Left kidney (tissue), 2 donors: ENCODE data around the gene TOLLIP. TPM values are rescaled to one million over a fixed set of nuclear protein-coding genes. Genes with fewer than 3 reads are reported as not detected.
"Not testable (repeated sequence)": the region's sequence is repeated elsewhere in the genome, so short reads cannot be mapped to it uniquely, and the experiment has no call there.

Experiments used
- DNase-seq: peaks from one replicate; pipeline ENCODE4 v3.0.0-alpha.2; 2013
- polyA plus RNA-seq: library from polyadenylated mRNA; unstranded; fragments of 120-200 nt; gene quantifications from one replicate; pipeline ENCODE4 v1.2.1, GENCODE V29; 2013; ENCODE audit not compliant: insufficient read length

Gene TOLLIP
- polyA plus RNA-seq, 1 donor, result 28.7 TPM

DNA sequence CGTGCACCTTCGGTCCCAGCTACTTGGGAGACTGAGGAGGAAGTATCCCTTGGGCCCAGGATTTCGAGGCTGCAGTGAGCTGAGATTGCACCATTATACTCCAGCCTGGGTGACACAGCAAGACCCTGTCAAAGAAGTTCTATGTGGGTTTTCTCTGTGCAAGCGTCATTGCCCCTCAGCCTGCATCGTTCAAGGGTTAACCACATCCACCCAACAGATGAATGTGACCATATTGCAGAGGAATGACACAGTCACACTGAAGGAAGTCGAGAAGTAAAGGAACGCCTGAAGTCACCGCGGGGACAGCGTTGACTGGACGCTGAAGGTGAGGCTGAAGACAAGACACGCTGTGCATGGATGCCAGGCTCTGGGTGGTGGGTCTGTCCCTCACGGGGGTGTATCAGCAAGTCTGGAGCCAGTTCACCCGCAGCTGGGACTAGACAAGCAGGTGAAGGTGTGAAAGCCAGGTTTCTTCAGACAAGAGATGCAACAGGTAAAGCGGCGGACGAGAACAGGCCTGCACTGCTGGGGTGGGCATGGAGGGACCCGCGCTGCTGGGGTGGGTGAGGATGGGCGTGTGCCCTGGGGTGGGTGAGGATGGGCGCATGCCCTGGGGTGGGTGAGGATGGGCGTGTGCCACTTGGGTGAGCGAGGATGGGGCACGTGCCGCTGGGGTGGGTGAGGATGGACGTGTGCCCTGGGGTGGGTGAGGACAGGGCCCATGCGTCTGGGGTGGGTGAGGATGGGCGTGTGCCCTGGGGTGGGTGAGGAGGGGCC is 36.5 kb upstream of the TOLLIP start:
- no peak for DNase-seq

DNA sequence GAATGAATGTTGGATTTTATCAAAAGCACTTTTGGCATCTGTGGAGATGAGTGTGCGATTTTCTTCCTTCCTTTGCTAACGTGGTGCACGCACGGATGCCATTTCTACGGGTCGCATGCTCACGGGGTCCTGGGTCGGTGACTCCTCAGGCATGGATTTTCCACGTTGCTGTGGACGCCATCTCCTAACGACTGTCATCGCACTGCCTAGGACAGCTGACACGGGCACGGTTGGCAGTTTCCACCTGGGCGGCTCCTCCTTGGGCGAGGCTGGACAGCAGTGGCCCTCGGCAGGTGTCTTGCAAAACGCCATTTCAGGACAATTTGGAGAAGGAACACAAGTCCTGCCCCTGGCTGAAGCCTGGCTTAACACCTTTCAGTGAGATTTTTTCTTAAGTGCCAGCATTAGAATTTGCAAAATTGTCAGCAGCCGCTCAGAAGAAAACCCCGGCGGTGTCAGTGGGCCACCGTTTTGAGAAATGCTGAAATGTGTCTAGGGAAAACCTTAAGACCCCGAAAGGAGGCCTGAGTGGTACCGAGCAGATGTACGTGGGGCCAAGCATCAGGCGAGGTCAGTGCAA is 34.7 kb upstream of the TOLLIP start:
- DNase-seq, result no peak

DNA sequence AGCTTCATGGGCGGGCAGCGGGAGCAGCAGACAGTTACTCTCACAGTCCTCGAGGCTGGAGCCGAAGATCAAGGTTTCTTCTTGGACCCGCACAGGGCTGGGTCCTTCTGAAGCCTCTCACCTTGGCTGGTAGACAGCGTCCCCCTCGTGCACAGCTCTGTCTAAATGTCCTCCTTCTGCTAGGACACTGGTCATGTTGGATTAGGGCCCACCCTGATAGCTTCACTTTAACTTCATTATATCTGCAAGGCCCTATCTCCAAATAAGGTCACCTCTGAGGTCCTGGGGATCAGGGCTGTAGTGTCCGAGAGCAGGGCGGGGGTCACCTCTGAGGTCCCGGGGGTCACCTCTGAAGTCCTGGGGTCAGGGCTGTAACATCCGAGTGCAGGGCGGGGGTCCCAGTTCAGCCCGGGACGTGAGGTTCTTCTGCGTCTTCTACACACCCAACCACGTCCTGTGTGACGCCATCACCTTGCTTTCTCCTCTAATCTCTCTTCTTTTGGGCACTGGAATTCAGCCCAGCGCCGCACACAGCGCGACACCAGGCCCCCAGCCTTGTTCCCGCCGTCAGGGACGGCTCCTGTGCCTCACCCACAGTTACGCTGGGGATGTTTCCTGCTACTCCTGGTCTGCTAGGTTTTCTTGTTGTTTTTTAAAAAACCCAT is 34.1 kb upstream of the TOLLIP start:
- DNase-seq, result no peak

DNA sequence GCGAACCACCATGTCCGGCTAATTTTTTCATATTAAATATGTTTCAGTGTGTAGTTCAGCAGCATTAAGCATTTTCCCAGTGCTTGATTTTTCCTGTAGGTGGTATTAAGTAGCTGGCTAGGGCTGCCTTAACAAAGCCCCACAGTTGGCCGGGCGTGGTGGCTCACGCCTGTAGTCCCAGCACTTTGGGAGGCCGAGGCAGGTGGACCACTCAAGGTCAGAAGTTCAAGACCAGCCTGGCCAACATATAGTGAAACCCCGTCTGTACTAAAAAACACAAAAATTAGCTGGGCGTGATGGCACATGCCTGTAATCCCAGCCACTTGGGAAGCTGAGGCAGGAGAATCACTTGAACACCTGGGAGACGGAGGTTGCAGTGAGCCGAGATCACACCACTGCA is 33.5 kb upstream of the TOLLIP start:
- no peak for DNase-seq

DNA sequence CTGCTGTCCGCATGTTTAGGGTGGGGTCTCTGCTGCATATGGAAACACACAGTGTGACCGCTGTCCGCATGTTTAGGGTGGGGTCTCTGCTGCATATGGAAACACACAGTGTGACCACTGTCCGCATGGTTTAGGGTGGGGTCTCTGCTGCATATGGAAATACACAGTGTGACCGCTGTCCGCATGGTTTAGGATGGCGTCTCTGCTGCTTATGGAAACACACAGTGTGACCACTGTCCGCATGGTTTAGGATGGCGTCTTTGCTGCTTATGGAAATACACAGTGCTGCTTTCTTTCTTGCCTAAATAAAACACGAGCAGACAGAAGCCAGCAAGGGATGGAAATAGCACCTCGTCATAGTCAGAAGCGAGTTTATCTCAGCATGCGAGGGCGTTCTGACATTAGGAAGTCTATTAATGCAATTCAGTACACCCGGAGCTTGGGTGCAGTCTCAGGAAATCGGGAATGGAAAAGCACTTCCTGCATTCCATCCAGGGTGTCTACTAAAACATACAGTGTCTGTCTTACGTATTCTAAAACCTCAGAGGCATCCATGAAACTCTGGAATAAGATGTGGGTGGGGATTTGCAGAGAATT is 32.6 kb upstream of the TOLLIP start:
- DNase-seq, result no peak

GRCh38 chr11:1341226-1341625 is 31.8 kb upstream of the TOLLIP start:
- DNase-seq, result not testable (repeated sequence)

DNA sequence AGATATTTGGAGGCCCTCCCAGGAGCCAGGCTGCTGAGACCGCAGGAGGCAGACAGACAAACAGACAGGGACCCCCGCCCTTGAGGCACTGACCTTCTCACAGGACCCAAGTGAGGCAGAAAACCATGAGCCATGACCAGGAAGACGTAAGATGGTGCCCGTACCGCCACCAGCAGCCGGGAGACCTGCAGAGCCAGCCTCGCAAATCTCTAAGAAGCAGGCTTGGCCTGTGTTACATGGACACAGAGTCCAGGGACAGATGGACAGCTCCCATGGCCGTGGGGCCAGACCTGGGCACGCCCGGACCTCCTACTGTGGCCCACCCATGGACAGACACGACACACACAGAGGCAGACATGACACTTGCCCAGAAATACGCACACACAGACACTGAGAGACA is 30.7 kb upstream of the TOLLIP start:
- no peak for DNase-seq

GRCh38 chr11:1339066-1339675 is 29.7 kb upstream of the TOLLIP start:
- no peak for DNase-seq

GRCh38 chr11:1338201-1339065 is 29.0 kb upstream of the TOLLIP start:
- no peak for DNase-seq

DNA sequence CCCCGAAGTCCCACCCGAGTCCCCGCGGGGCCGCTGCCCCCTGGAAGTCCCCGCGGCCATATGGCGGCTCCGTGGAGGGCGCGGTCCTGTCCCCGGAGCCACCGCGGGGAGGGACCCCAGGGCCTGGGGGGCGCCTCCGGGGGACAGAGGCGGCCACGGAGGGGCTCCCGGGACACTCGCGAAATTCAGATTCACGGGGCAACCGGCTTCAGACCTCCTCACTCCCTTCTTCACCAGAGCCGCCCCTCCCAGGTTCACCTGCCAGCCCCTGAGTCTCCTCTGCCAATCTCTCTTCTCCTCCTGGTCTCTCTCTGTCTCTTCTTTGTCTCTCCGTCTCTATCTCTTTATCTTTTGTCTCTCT is 28.2 kb upstream of the TOLLIP start:
- no peak for DNase-seq

DNA sequence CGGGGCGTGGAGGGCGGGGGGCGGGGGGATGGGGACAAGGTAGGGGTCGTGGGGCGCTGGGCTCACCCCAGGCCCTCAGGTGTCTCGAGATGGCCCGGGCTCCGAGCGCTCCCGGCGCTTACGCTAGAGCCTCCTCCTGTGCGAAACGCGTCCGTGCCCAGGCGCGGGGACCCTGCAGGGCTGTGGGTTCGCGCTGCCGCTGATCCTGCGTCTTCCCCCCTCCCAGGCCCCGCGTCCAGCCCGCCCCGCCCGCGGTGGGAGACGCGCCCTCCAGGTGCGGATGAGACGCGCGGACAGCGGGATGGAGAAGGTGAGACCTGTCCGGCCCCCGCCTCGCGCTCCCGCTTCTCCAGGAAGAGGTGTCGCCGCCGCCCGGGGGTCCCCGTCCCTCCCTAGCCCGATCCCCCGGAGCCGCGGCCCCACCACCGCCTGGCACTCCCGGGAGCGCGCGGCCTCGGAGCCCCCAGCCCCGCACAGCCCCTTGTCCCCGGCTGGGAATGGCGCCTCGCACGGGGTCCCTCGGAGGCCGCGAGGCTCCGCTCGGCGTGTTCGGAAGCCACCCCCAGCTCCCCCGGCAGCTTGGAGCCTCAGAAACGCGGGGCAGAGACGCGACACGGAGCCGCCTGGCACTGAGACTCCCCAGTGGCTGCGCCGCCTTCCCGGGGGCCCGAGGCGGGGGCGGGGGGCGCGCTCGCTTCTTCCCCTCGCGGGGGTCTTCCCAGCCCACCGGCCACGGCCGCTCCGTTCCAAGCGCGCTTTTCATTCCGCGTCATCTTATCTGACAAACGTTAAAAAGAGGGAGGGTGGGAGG is 27.6 kb upstream of the TOLLIP start:
- no peak for DNase-seq

- DNase-seq, result no peak
These were observed 26.7 kb upstream of the TOLLIP start for GRCh38 chr11:1335811-1336761.

DNA sequence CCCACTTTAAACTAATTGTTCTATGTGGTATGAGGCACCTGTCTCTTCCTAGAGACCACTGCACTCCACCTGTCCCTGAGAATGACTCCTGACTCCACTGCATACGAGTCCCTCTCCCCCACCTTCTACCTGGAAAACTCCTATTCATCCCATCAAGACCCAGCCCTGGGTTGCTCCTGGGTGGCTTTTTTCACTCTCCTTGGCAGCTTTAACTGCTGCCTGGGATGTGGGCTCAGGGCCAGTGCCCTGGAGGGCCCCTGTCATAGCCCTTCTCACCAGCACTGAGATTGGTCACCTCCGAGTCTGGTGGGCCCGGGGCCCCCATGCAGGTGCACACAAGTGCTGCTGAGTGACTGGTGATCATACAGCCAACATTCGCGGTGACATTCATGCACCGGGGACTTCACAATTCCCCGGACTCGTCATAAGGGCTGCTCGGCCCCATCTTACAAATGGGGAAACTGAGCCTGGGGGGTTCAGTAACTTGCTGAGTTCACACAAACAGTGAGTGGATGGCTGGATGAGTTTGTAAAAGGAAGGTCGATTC is 25.9 kb upstream of the TOLLIP start:
- DNase-seq, result no peak

DNA sequence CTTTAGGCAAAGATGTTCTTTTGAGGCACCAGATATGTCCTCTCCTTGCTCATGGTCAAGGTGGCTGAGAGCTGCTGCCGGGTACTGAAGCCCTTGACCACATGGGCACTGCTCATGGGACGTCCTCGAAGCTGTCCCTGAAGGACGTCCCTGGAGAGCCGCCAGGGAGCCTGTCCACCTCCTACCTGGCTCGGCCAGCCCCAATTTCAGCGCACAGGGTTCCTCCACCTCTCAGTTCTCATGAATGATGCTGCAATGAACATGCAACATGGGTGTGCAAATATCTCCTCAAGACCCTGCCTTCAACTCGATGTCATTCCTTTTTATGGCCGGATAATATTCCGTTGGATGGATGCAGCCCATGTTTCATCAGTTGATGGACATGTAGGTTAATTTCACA is 24.4 kb upstream of the TOLLIP start:
- no peak for DNase-seq

- no peak for DNase-seq
These were observed 23.8 kb upstream of the TOLLIP start for GRCh38 chr11:1333091-1333772.

GRCh38 chr11:1330473-1330872 is 21.0 kb upstream of the TOLLIP start:
- no peak for DNase-seq

GRCh38 chr11:1327064-1327460 is 17.6 kb upstream of the TOLLIP start:
- no peak for DNase-seq

DNA sequence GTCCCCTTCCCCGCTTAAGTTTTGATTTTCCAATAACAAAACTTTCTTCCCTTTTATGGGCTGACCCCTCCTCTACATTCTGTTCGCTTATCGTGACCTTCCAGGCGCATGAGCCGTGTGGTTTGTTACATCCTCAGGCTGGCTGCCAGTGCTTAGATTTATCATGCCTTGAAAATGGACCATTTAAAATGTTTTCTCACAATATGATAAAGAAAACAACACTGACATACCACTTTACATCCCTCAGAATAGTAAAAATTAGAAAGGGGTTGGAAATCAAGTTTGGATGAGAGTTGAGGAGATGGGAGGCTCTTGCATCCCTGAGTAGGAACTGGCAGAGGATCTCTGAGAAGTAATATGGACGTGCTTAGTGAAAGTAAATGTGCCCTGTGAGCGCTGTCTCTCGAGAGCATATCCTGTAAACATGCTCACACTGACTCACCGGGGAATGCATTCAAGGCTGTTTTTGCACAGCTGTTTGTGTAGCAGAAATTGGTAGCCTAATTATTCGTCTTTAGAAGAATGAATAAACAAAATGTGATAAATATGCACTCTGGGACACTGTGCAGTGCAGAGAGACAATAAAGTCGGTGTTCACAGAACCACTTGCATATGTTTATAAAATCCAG is 17.1 kb upstream of the TOLLIP start:
- DNase-seq, result no peak
